GM21367 (cell line): Measurements from ENCODE around the gene CDH13.

ENCODE experiments used
- ATAC-seq: cut with Tn5 transposase; IDR thresholded peaks from one replicate; pipeline ENCODE4 v1.9.1; 2021; ENCODE audit not compliant: unreplicated experiment

CDH13 gene

GRCh38 chr16:82735673-82736091 lies 108.9 kb downstream of the CDH13 start:
- ATAC-seq: no peak

- ATAC-seq: no peak
Observed at GRCh38 chr16:82736224-82736623, 109.5 kb downstream of the CDH13 start.

GRCh38 chr16:82738699-82739098 lies 111.9 kb downstream of the CDH13 start:
- no peak for ATAC-seq

GRCh38 chr16:82741073-82741615 lies 114.4 kb downstream of the CDH13 start:
- no peak for ATAC-seq

- ATAC-seq: no peak
Observed at GRCh38 chr16:82744958-82745357, 118.2 kb downstream of the CDH13 start.

GRCh38 chr16:82748026-82748425 lies 121.3 kb downstream of the CDH13 start:
- no peak for ATAC-seq

GRCh38 chr16:82750068-82750467 lies 123.3 kb downstream of the CDH13 start:
- ATAC-seq: no peak

- no peak for ATAC-seq
Observed at GRCh38 chr16:82751020-82751419, 124.3 kb downstream of the CDH13 start.

- ATAC-seq: no peak
Observed at GRCh38 chr16:82752172-82752571, 125.4 kb downstream of the CDH13 start.

GRCh38 chr16:82753821-82754220 lies 127.1 kb downstream of the CDH13 start:
- ATAC-seq: no peak

- no peak for ATAC-seq
Observed at GRCh38 chr16:82754716-82755513, 128.1 kb downstream of the CDH13 start.

GRCh38 chr16:82755570-82756282 lies 129.0 kb downstream of the CDH13 start:
- no peak for ATAC-seq

- ATAC-seq: no peak
Observed at GRCh38 chr16:82756283-82756599, 129.5 kb downstream of the CDH13 start.

GRCh38 chr16:82758406-82758805 lies 131.6 kb downstream of the CDH13 start:
- no peak for ATAC-seq

- no peak for ATAC-seq
Observed at GRCh38 chr16:82758904-82759303, 132.1 kb downstream of the CDH13 start.

GRCh38 chr16:82761236-82761635 lies 134.5 kb downstream of the CDH13 start:
- ATAC-seq: no peak

GRCh38 chr16:82761858-82762257 lies 135.1 kb downstream of the CDH13 start:
- no peak for ATAC-seq

GRCh38 chr16:82763371-82763770 lies 136.6 kb downstream of the CDH13 start:
- no peak for ATAC-seq

GRCh38 chr16:82767198-82767597 lies 140.4 kb downstream of the CDH13 start:
- ATAC-seq: no peak

- ATAC-seq: no peak
Observed at GRCh38 chr16:82767808-82768207, 141.0 kb downstream of the CDH13 start.

- no peak for ATAC-seq
Observed at GRCh38 chr16:82769845-82770244, 143.1 kb downstream of the CDH13 start.

GRCh38 chr16:82772215-82772614 lies 145.4 kb downstream of the CDH13 start:
- ATAC-seq: no peak
